Activated T-cell treated with anti-CD3 and anti-CD28 coated beads, Interleukin-2, amount 50 U/mL, for 4 hours (primary cell): Measurements from ENCODE around the gene ZNF331. TPM values are rescaled to one million over a fixed set of nuclear protein-coding genes. Genes with fewer than 3 reads are reported as not detected.
"Not testable (repeated sequence)": the region's sequence is repeated elsewhere in the genome, so short reads cannot be mapped to it uniquely, and the experiment has no call there.

Experiments
- ATAC-seq, 2 donors: fragments of 200-7000 bp; cut with Tn5 transposase; one replicate each; pipeline ENCODE4 v1.10.0; 2021
- DNase-seq: peaks from one replicate; pipeline ENCODE4 v3.0.0-alpha.2; 2020
- H3K27me3 Mint-ChIP-seq: one replicate; pipeline ENCODE4 v1.8.0; 2021; ENCODE audit warnings: low read depth, mixed read lengths
- H3K36me3 Mint-ChIP-seq: one replicate; pipeline ENCODE4 v1.8.0; 2022; ENCODE audit warnings: mixed read lengths; ENCODE audit not compliant: insufficient read depth
- H3K4me1 Mint-ChIP-seq: one replicate; pipeline ENCODE4 v1.8.0; 2021; ENCODE audit warnings: low read depth, mixed read lengths
- H3K4me3 Mint-ChIP-seq: one replicate; pipeline ENCODE4 v1.8.0; 2021; ENCODE audit warnings: mild to moderate bottlenecking, moderate library complexity, mixed read lengths
- H3K9me3 Mint-ChIP-seq: one replicate; pipeline ENCODE4 v1.8.0; 2021; ENCODE audit warnings: mixed read lengths
- total RNA-seq, 3 donors: library from RNA; stranded (reverse); gene quantifications; one replicate each; pipeline ENCODE4 v1.2.1, GENCODE V29; 2021

Gene ZNF331
- 10 to 100 TPM; 15.4 to 17.6 (median 15.7) TPM for total RNA-seq

- H3K36me3 Mint-ChIP-seq, result peaks cover 28% of the 10 kb centered on the region
- no peaks in the 10 kb centered on the region for H3K27me3 Mint-ChIP-seq
- H3K4me3 Mint-ChIP-seq, result peak within 1 kb of the TSS; percentile 96
- peaks cover 9% of the 10 kb centered on the region for H3K9me3 Mint-ChIP-seq
- DNase-seq (peak; percentile 89), ATAC-seq (peak; percentile 83 to 88)
- H3K4me1 Mint-ChIP-seq, result peaks cover 31% of the 10 kb centered on the region
Observed at GRCh38 chr19:53537521-53538377, at the start of gene ZNF331. Gene ZNF331, plus strand, starts transcription at chr19:53538145. Its CDS starts 31,232 bp downstream, at chr19:53569377.

GRCh38 chr19:53492153-53492552 lies 45.8 kb upstream of the ZNF331 start:
- Mint-ChIP-seq H3K4me1 (no peaks in the 10 kb centered on the region), H3K27me3 (no peaks in the 10 kb centered on the region), H3K9me3 (peaks cover 60% of the 10 kb centered on the region), H3K36me3 (peaks cover 59% of the 10 kb centered on the region), H3K4me3 (no peak overlapping the region)
- ATAC-seq, result no peak
- no peak for DNase-seq

- ATAC-seq, DNase-seq: not testable (repeated sequence)
- H3K9me3 Mint-ChIP-seq, result peaks cover 50% of the 10 kb centered on the region
Observed at GRCh38 chr19:53497311-53498023, 40.5 kb upstream of the ZNF331 start.

GRCh38 chr19:53498024-53498395 lies 39.9 kb upstream of the ZNF331 start:
- H3K4me3 Mint-ChIP-seq, H3K27me3 Mint-ChIP-seq, ATAC-seq, H3K36me3 Mint-ChIP-seq, DNase-seq, H3K4me1 Mint-ChIP-seq: not testable (repeated sequence)
- H3K9me3 Mint-ChIP-seq, result peaks cover 45% of the 10 kb centered on the region

More at GRCh38 chr19:53497311-53498023, 40.5 kb upstream of the ZNF331 start:
- not testable (repeated sequence) for H3K4me3 Mint-ChIP-seq, H3K27me3 Mint-ChIP-seq, H3K4me1 Mint-ChIP-seq
- peaks cover 15% of the 10 kb centered on the region for H3K36me3 Mint-ChIP-seq

GRCh38 chr19:53503151-53503550 lies 34.8 kb upstream of the ZNF331 start:
- not testable (repeated sequence) for ATAC-seq, H3K4me1 Mint-ChIP-seq, DNase-seq, H3K4me3 Mint-ChIP-seq, H3K36me3 Mint-ChIP-seq
- peaks cover 19% of the 10 kb centered on the region for H3K27me3 Mint-ChIP-seq
- peaks cover 17% of the 10 kb centered on the region for H3K9me3 Mint-ChIP-seq

- H3K9me3 Mint-ChIP-seq, result peaks cover 12% of the 10 kb centered on the region
- not testable (repeated sequence) for ATAC-seq, H3K4me1 Mint-ChIP-seq, H3K4me3 Mint-ChIP-seq, DNase-seq, H3K36me3 Mint-ChIP-seq
- peaks cover 21% of the 10 kb centered on the region for H3K27me3 Mint-ChIP-seq
Observed at GRCh38 chr19:53503671-53504364, 34.1 kb upstream of the ZNF331 start.

GRCh38 chr19:53504365-53504703 lies 33.6 kb upstream of the ZNF331 start:
- peaks cover 21% of the 10 kb centered on the region for H3K27me3 Mint-ChIP-seq
- not testable (repeated sequence) for H3K4me3 Mint-ChIP-seq, H3K9me3 Mint-ChIP-seq, DNase-seq, H3K36me3 Mint-ChIP-seq, H3K4me1 Mint-ChIP-seq
- ATAC-seq, result peak in 1 of 2 donors; percentile 43

- ATAC-seq (no peak), DNase-seq (no peak)
- Mint-ChIP-seq H3K36me3 (no peaks in the 10 kb centered on the region), H3K4me1 (no peaks in the 10 kb centered on the region), H3K9me3 (peaks cover 6% of the 10 kb centered on the region), H3K27me3 (peaks cover 21% of the 10 kb centered on the region), H3K4me3 (no peak overlapping the region)
Observed at GRCh38 chr19:53504885-53505284, 33.1 kb upstream of the ZNF331 start.

GRCh38 chr19:53506728-53507127 lies 31.2 kb upstream of the ZNF331 start:
- no peak overlapping the region for H3K4me3 Mint-ChIP-seq
- H3K27me3 Mint-ChIP-seq, result peaks cover 21% of the 10 kb centered on the region
- H3K4me1 Mint-ChIP-seq, result peaks cover under 1% of the 10 kb centered on the region

GRCh38 chr19:53507523-53508442 lies 30.2 kb upstream of the ZNF331 start:
- H3K36me3 Mint-ChIP-seq, result no peaks in the 10 kb centered on the region
- no peak for ATAC-seq
- H3K27me3 Mint-ChIP-seq, result peaks cover 16% of the 10 kb centered on the region
- H3K9me3 Mint-ChIP-seq, result peaks cover 3% of the 10 kb centered on the region
- no peak for DNase-seq
- no peak overlapping the region for H3K4me3 Mint-ChIP-seq
- H3K4me1 Mint-ChIP-seq, result peaks cover 2% of the 10 kb centered on the region

More at GRCh38 chr19:53506728-53507127, 31.2 kb upstream of the ZNF331 start:
- no peak for DNase-seq
- Mint-ChIP-seq H3K9me3 (peaks cover 6% of the 10 kb centered on the region), H3K36me3 (no peaks in the 10 kb centered on the region)
- no peak for ATAC-seq

GRCh38 chr19:53509443-53509842 lies 28.5 kb upstream of the ZNF331 start:
- Mint-ChIP-seq H3K4me3 (no peak overlapping the region), H3K36me3 (no peaks in the 10 kb centered on the region)

GRCh38 chr19:53509845-53510244 lies 28.1 kb upstream of the ZNF331 start:
- no peaks in the 10 kb centered on the region for H3K36me3 Mint-ChIP-seq
- peaks cover 3% of the 10 kb centered on the region for H3K9me3 Mint-ChIP-seq
- ATAC-seq (no peak), DNase-seq (no peak)
- H3K27me3 Mint-ChIP-seq, result peaks cover 10% of the 10 kb centered on the region
- no peak overlapping the region for H3K4me3 Mint-ChIP-seq
- H3K4me1 Mint-ChIP-seq, result peaks cover 2% of the 10 kb centered on the region

More at GRCh38 chr19:53509443-53509842, 28.5 kb upstream of the ZNF331 start:
- H3K4me1 Mint-ChIP-seq, result peaks cover 2% of the 10 kb centered on the region
- H3K9me3 Mint-ChIP-seq, result peaks cover 3% of the 10 kb centered on the region
- no peak for ATAC-seq
- no peak for DNase-seq
- peaks cover 14% of the 10 kb centered on the region for H3K27me3 Mint-ChIP-seq

GRCh38 chr19:53511357-53511756 lies 26.6 kb upstream of the ZNF331 start:
- H3K36me3 Mint-ChIP-seq, result no peaks in the 10 kb centered on the region
- peaks cover 5% of the 10 kb centered on the region for H3K27me3 Mint-ChIP-seq
- ATAC-seq, result no peak
- DNase-seq, result no peak
- no peak overlapping the region for H3K4me3 Mint-ChIP-seq
- peaks cover 2% of the 10 kb centered on the region for H3K4me1 Mint-ChIP-seq
- H3K9me3 Mint-ChIP-seq, result peaks cover 2% of the 10 kb centered on the region
